BLaER1 treated with 17β-estradiol and CSF1 and Interleukin-3, amounts not matched to agents 10 nM and 100 nM (cell line): ENCODE measurements around the gene SMAD3.
"Not testable (repeated sequence)": the region's sequence is repeated elsewhere in the genome, so short reads cannot be mapped to it uniquely, and the experiment has no call there.

ENCODE experiments used
- H3K27ac ChIP-seq, 11 experiments: shearing (Covaris generic); formaldehyde crosslinking; 2 replicates each; pipeline ENCODE4 v1.8.1; 2022
- H3K27me3 ChIP-seq, 11 experiments: shearing (Covaris generic); formaldehyde crosslinking; 2 replicates each; pipeline ENCODE4 v1.8.1; 2022
- H3K36me3 ChIP-seq, 11 experiments: shearing (Covaris generic); formaldehyde crosslinking; 2 replicates each; pipeline ENCODE4 v1.8.1; 2022
- H3K4me1 ChIP-seq, 10 experiments: shearing (Covaris generic); formaldehyde crosslinking; 2 replicates each; pipeline ENCODE4 v1.8.1; 2022
- H3K4me2 ChIP-seq, 11 experiments: shearing (Covaris generic); formaldehyde crosslinking; 2 replicates each; pipeline ENCODE4 v1.8.1; 2022
- H3K4me3 ChIP-seq, 10 experiments: shearing (Covaris generic); formaldehyde crosslinking; 2 replicates each; pipeline ENCODE4 v1.8.1; 2022
- H3K9ac ChIP-seq, 11 experiments: shearing (Covaris generic); formaldehyde crosslinking; 2 replicates each; pipeline ENCODE4 v1.8.1; 2022
- H3K9me3 ChIP-seq, 11 experiments: shearing (Covaris generic); formaldehyde crosslinking; replicated peaks in 1 of 11; 2 replicates each; pipeline ENCODE4 v1.8.1; 2022
- H4K20me1 ChIP-seq, 11 experiments: shearing (Covaris generic); formaldehyde crosslinking; 2 replicates each; pipeline ENCODE4 v1.8.1; 2022
- Cebpa-rat ChIP-seq, 11 experiments: shearing (Covaris generic); IDR thresholded peaks; 2 replicates each; pipeline ENCODE4 v1.8.1; 2022

SMAD3 gene

DNA sequence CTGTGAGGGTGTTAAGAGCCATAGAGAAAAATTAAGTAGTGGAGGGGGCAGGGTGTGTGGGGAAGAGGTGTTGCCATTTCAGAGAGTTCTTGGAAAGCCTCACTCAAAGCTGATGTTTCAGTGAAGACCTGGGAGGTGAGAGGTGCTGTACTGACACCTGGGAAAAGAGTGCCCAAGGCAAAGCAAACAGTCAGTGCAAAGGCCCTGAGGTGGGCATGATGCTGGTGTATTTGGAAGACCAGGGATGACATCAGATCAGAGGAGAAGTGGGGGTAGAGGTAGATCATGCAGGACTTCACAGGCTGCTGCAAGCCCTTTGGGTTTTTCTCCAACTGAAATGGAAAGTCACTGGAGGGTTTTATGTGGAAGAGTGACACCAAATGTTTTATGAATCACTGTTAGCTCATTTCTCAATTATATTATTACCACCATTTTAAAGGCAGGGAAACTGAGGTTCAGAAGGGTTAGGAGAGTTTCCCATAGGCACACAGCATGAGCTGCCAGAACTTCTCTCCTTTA is 42.8 kb upstream of the SMAD3 start:
- Histone ChIP-seq H4K20me1 (no peaks in the 10 kb centered on the region), H3K27me3 (no peaks in the 10 kb centered on the region), H3K4me3 (no peak overlapping the region; a peak in 1 of 20 replicates), H3K9me3 (no peaks in the 10 kb centered on the region), H3K4me1 (peaks cover 42 to 96% (median 93%) of the 10 kb centered on the region in 10 experiments), H3K9ac (peak overlapping the region in 7 of 11 experiments; percentile 4 to 90 (median 84); a peak in 8 of 22 replicates), H3K27ac (peak overlapping the region in 10 of 11 experiments; percentile 90 to 100 (median 97); a peak in 21 of 22 replicates), H3K4me2 (peak overlapping the region in 8 of 11 experiments; percentile 80 to 95 (median 92); a peak in 16 of 22 replicates), H3K36me3 (no peaks in the 10 kb centered on the region)
- TF ChIP-seq Cebpa-rat (IDR thresholded peaks at IDR 0.05), result no peak

DNA sequence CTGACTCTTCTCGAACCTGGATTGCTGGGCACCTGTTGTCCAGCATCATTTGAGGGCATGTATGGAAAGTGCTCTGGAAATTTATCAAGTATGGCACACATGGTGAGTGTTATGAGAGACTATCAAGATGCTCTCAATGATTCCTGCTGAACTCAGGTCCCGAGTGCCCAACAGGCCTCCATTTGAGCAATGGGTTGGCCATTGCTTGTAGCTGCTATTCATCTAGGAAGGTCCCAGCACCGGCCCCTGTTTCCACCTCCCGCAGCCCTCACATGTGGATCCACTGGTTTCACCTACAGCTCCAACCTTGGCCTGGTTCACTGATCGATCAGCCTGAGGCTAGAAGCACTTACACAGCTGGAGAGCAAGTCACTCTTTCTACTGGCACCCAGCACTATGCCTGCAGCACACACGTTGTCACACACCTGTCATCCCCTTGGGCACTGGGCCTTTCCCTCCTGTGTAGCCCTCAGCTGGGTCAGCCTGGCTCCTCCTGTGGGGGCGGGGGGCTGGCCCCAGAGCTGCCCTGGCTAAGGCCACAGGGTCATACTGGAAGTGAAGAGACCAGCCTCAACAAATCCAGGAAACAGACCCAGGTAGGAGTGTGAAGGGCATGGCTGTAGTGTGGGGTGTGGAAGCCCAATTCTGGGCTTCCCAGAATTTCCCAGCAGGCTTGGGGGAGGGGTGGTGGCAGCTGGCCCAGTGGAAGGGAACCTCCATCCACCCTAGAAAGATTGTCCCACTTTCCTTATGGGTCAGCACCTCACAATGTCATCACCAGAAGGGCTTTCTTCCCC is 41.7 kb upstream of the SMAD3 start:
- H3K9ac ChIP-seq, result peak overlapping the region; percentile 73 to 90 (median 84)
- peaks cover 31 to 96% (median 92%) of the 10 kb centered on the region in 10 experiments for H3K4me1 ChIP-seq
- no peaks in the 10 kb centered on the region for H4K20me1 ChIP-seq
- no peaks in the 10 kb centered on the region for H3K36me3 ChIP-seq
- peak overlapping the region; percentile 71 to 95 (median 92) for H3K4me2 ChIP-seq
- no peaks in the 10 kb centered on the region for H3K9me3 ChIP-seq
- TF ChIP-seq Cebpa-rat (IDR thresholded peaks at IDR 0.05), result no peak
- no peaks in the 10 kb centered on the region for H3K27me3 ChIP-seq
- peak overlapping the region; percentile 89 to 100 (median 96) for H3K27ac ChIP-seq
- H3K4me3 ChIP-seq, result peak overlapping the region in 4 of 10 experiments; percentile 15 to 30 (median 16); a peak in 4 of 20 replicates

DNA sequence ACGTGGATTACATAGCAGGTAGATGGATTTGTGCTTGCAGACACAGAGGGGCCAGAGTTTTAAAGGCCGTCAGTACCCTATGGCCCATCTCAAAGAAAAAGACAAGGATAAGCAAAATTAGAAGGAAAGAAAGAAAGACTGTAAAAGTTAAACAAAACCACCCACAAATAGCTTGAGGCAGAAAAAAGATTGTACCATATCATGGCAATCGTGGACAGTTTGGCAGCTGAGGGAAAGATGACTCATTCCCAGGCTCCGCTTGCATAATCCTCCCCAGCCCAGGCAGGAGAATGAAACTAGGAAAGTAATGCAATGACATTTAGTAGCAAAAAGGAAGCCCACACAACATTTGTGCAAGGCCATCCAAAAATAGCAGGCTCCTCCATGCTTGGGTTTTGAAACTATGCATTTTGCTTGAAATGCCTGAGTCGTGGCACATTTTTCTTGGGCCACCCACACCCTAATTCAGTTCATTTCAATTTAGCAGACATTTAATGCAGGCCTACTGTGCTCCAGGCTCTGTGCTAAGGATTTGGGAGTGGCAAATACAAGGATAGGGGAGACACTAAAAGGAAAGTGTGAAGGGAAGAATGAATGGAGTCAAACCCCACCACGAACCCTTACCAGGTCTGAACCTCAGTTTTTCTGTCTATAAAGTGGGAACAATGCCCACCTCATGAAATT is 40.9 kb upstream of the SMAD3 start:
- Histone ChIP-seq H3K4me1 (peaks cover 30 to 96% (median 85%) of the 10 kb centered on the region in 10 experiments), H3K27me3 (no peaks in the 10 kb centered on the region), H3K9ac (peak overlapping the region; percentile 74 to 90 (median 84)), H3K4me3 (peak overlapping the region in 5 of 10 experiments; percentile 11 to 31 (median 16); a peak in 4 of 20 replicates), H3K27ac (peak overlapping the region; percentile 89 to 100 (median 96)), H3K9me3 (no peaks in the 10 kb centered on the region), H4K20me1 (no peaks in the 10 kb centered on the region), H3K4me2 (peak overlapping the region; percentile 73 to 95 (median 92)), H3K36me3 (no peaks in the 10 kb centered on the region)
- peak; percentile 99 to 100 (median 100) for TF ChIP-seq Cebpa-rat (IDR thresholded peaks at IDR 0.05)

DNA sequence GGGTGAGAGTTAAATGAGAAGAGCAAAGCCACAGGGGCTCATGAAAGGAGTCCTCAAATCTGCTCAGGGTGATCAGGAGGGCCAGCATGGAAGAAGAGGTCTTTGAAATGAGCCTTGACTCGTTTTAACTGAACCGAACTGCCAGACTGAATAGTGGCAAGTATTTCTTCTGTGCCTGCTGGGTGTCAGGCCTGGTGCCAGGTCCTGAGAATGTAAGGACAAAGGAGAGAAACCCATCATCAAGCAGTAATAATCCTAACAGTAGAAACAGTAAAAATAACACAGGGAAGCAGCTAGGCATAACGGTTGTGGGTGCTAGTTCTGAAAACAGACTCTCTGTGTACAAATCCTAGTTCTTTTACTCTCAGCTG is 40.4 kb upstream of the SMAD3 start:
- Histone ChIP-seq H3K4me1 (peaks cover 30 to 96% (median 82%) of the 10 kb centered on the region in 10 experiments), H3K9ac (peak overlapping the region; percentile 72 to 90 (median 84))

DNA sequence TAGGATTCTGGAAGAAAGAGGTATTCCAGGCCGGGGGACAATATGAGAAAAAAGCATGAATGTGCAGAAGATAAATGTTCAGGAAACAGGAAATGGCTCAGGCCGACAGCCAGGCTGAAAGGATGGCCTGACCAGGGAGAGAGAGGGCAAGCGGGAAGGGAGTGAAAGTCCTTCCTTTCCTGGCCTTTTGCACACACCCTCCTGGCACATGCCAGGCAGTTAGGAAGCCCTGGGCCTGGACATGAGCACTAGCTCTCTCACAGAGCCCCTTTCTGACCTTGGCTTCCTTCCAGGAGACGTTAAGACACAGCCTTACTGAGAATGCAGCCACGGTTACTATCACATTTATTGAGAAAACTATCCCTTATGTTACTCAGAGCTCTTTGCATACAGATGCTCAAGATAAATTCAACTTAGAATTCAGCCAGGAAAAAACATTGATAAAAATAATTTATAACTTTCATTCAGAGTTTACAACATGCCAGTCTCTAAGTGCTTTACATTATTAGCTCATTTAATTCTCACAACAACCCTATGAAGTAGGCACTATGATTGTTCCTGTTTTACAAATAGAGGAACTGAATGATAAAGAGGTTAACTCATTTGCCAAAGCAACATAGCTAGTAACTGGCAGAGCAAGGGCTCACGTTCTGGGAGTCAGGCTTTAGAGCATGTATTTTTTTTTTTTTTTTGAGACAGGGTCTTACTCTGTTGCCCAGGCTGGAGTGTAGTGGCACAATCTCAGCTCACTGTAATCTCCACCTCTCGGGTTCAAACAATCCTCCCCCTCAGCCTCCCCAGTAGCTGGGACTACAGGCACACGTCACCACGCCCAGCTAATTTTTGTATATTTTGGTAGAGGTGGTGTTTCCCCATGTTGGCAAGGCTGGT is 39.4 kb upstream of the SMAD3 start:
- H3K9me3 ChIP-seq, result no peaks in the 10 kb centered on the region
- TF ChIP-seq Cebpa-rat (IDR thresholded peaks at IDR 0.05), result no peak
- H4K20me1 ChIP-seq, result no peaks in the 10 kb centered on the region
- peaks cover 30 to 99% (median 83%) of the 10 kb centered on the region in 10 experiments for H3K4me1 ChIP-seq
- H3K9ac ChIP-seq, result peak overlapping the region; percentile 72 to 90 (median 84)
- H3K4me3 ChIP-seq, result 0 out of 20 replicates have a peak overlapping the region, but pooled peaks of 1 of the 10 experiments have one; percentile 21
- no peaks in the 10 kb centered on the region for H3K27me3 ChIP-seq
- H3K36me3 ChIP-seq, result no peaks in the 10 kb centered on the region
- peak overlapping the region; percentile 73 to 95 (median 92) for H3K4me2 ChIP-seq
- H3K27ac ChIP-seq, result peak overlapping the region; percentile 88 to 100 (median 96)

More for the DNA sequence above, 40.4 kb upstream of the SMAD3 start:
- H3K36me3 ChIP-seq, result no peaks in the 10 kb centered on the region
- no peaks in the 10 kb centered on the region for H4K20me1 ChIP-seq
- peak overlapping the region; percentile 88 to 100 (median 96) for H3K27ac ChIP-seq
- no peaks in the 10 kb centered on the region for H3K27me3 ChIP-seq
- H3K4me3 ChIP-seq, result peak overlapping the region in 2 of 10 experiments; percentile 11 to 31; a peak in 2 of 20 replicates
- no peak for TF ChIP-seq Cebpa-rat (IDR thresholded peaks at IDR 0.05)
- peak overlapping the region; percentile 73 to 95 (median 92) for H3K4me2 ChIP-seq
- H3K9me3 ChIP-seq, result no peaks in the 10 kb centered on the region

DNA sequence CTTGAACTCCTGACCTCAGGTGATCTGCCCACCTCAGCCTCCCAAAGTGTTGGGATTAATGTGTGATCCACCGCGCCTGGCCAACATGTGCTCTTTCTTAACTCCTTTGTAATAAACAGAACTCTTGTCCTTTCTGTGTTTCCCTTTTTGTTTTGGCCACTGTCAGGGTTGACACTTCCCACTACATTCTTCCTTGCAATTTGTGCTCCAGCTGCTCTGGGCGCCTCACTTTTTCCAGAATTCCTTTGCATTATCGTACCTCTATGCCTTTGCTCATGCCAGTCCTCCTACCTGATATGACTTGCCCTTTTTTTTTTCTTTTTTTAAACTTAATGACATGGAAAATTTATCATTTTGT is 38.8 kb upstream of the SMAD3 start:
- no peak overlapping the region for H3K4me3 ChIP-seq
- H3K9ac ChIP-seq, result peak overlapping the region; percentile 72 to 90 (median 84); a peak in 19 of 22 replicates
- no peak for TF ChIP-seq Cebpa-rat (IDR thresholded peaks at IDR 0.05)
- H3K27me3 ChIP-seq, result peaks cover 0 to under 1% (median 0%) of the 10 kb centered on the region in 11 experiments; a peak in 3 of 22 replicates
- H3K4me2 ChIP-seq, result peak overlapping the region; percentile 73 to 95 (median 92); a peak in 21 of 22 replicates
- no peaks in the 10 kb centered on the region for H3K36me3 ChIP-seq
- H3K4me1 ChIP-seq, result peaks cover 30 to 99% (median 80%) of the 10 kb centered on the region in 10 experiments
- no peaks in the 10 kb centered on the region for H3K9me3 ChIP-seq
- H3K27ac ChIP-seq, result peak overlapping the region; percentile 88 to 100 (median 96)
- H4K20me1 ChIP-seq, result no peaks in the 10 kb centered on the region

DNA sequence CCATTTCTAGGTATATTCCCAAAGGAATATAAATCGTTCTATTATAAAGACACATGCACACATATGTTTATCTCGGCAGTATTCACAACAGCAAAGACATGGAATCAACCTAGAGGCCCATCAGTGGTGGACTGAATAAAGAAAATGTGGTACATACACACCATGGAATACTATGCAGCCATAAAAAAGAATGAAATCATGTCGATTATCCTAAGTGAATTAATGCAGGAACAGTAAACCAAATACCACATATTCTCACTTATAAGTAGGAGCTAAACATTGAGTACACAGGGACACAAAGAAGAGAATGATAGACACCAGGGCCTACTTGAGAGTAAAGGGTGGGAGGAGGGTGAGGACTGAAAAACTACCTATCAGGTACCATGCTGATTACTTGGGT is 37.0 kb upstream of the SMAD3 start:
- not testable (repeated sequence) for H3K36me3 ChIP-seq, H3K9me3 ChIP-seq, H4K20me1 ChIP-seq, H3K4me3 ChIP-seq
- peak overlapping the region in 9 of 11 experiments; percentile 17 to 95 (median 86); a peak in 16 of 22 replicates for H3K4me2 ChIP-seq
- peak overlapping the region in 10 of 11 experiments; percentile 18 to 100 (median 95); a peak in 15 of 22 replicates for H3K27ac ChIP-seq
- peaks cover 10 to 19% (median 17%) of the 10 kb centered on the region in 11 experiments for H3K27me3 ChIP-seq
- H3K4me1 ChIP-seq, result peaks cover 35 to 99% (median 72%) of the 10 kb centered on the region in 10 experiments
- peak overlapping the region in 1 of 11 experiments; percentile 57; a peak in 1 of 22 replicates for H3K9ac ChIP-seq
